IMR-90 (cell line): Measurements from ENCODE around the gene UBA52. TPM values are rescaled to one million over a fixed set of nuclear protein-coding genes. Genes with fewer than 3 reads are reported as not detected.
"Not testable (repeated sequence)": the region's sequence is repeated elsewhere in the genome, so short reads cannot be mapped to it uniquely, and the experiment has no call there.

Experiments
- ATAC-seq: fragments of 200-7000 bp; cut with Tn5 transposase; 2 replicates; pipeline ENCODE4 v1.9.1; 2020; ENCODE audit warnings: low read depth, mild to moderate bottlenecking, moderate library complexity
- BruUV-seq: library from RNA; stranded (reverse); fragments of 400-500 nt; replicated peaks from 2 replicates; lab custom pipeline; 2021; lab: Mats Ljungman, UMichigan
- CTCF ChIA-PET: fragments of 300-600 bp; formaldehyde crosslinking; extraction: SDS; loops from one replicate; lab custom pipeline; 2021; ENCODE audit warnings: antibody characterized with exemption; lab: Yijun Ruan, JAX
- POLR2A ChIA-PET: fragments of 300-600 bp; sonication (Branson Sonifier 250); formaldehyde crosslinking; loops from one replicate; lab custom pipeline; 2022; ENCODE audit warnings: antibody characterized with exemption; ENCODE audit not compliant: unreplicated experiment; lab: Charles Lee
- DNase-seq: peaks from one replicate; pipeline ENCODE4 v3.0.0; 2013
- H2AFZ ChIP-seq: replicated peaks from 2 replicates; pipeline ENCODE3; 2013; ENCODE audit warnings: low read length, mild to moderate bottlenecking; ENCODE audit not compliant: poor library complexity
- H2AK5ac ChIP-seq: 2 replicates; pipeline ENCODE4 v1.6.1; 2013; ENCODE audit warnings: low read depth, low read length, inconsistent platforms
- H2AK9ac ChIP-seq: replicated peaks from 2 replicates; pipeline ENCODE3; 2013; ENCODE audit warnings: mild to moderate bottlenecking, low read depth, low read length, moderate library complexity; ENCODE audit not compliant: poor library complexity
- H2BK120ac ChIP-seq: 2 replicates; pipeline ENCODE4 v1.6.1; 2013; ENCODE audit warnings: low read depth, low read length, inconsistent platforms
- H2BK15ac ChIP-seq: 3 replicates; pipeline ENCODE4 v1.6.1; 2013; ENCODE audit warnings: low read depth, low read length, inconsistent platforms
- H2BK20ac ChIP-seq: 2 replicates; pipeline ENCODE4 v1.6.1; 2013; ENCODE audit warnings: low read depth, mild to moderate bottlenecking, inconsistent platforms, low read length, moderate library complexity
- H2BK5ac ChIP-seq: 2 replicates; pipeline ENCODE4 v1.6.1; 2013; ENCODE audit warnings: mild to moderate bottlenecking, low read depth, low read length, inconsistent platforms; ENCODE audit not compliant: poor library complexity, severe bottlenecking
- H3K14ac ChIP-seq: replicated peaks from 2 replicates; pipeline ENCODE4 v1.6.1; 2013; ENCODE audit warnings: low read depth, low read length, inconsistent platforms
- H3K18ac ChIP-seq: 2 replicates; pipeline ENCODE4 v1.6.1; 2013; ENCODE audit warnings: low read depth, low read length, control low read depth
- H3K23ac ChIP-seq: 2 replicates; pipeline ENCODE4 v1.6.1; 2013; ENCODE audit warnings: low read depth, low read length, inconsistent platforms
- H3K27ac ChIP-seq: 2 replicates; pipeline ENCODE4 v1.5.1; 2013; ENCODE audit warnings: mild to moderate bottlenecking, control low read depth, low read length; ENCODE audit not compliant: insufficient read depth
- H3K27me3 ChIP-seq: 2 replicates; pipeline ENCODE4 v1.6.1; 2013; ENCODE audit warnings: low read length; ENCODE audit not compliant: control insufficient read depth, insufficient read depth
- H3K36me3 ChIP-seq: 2 replicates; pipeline ENCODE4 v1.6.1; 2013; ENCODE audit warnings: low read length, mixed read lengths; ENCODE audit not compliant: control insufficient read depth, insufficient read depth
- H3K4ac ChIP-seq: 2 replicates; pipeline ENCODE4 v1.6.1; 2013; ENCODE audit warnings: low read depth, low read length, inconsistent platforms
- H3K4me1 ChIP-seq: 2 replicates; pipeline ENCODE4 v1.6.1; 2013; ENCODE audit warnings: low read length, mixed read lengths; ENCODE audit not compliant: control insufficient read depth, insufficient read depth
- H3K4me2 ChIP-seq: 2 replicates; pipeline ENCODE4 v1.6.1; 2013; ENCODE audit warnings: low read depth, mild to moderate bottlenecking, control low read depth, low read length, moderate library complexity
- H3K4me3 ChIP-seq: 2 replicates; pipeline ENCODE4 v1.5.1; 2013; ENCODE audit warnings: low read depth, mild to moderate bottlenecking, control low read depth, low read length, moderate library complexity; ENCODE audit not compliant: insufficient read depth
- H3K56ac ChIP-seq: 2 replicates; pipeline ENCODE4 v1.6.1; 2013; ENCODE audit warnings: low read length, inconsistent platforms; ENCODE audit not compliant: insufficient read depth; ENCODE audit errors: extremely low read depth
- H3K79me1 ChIP-seq, 2 experiments: 2 replicates each; pipeline ENCODE4 v1.6.1; 2013; ENCODE audit warnings: low read length in 2 of 2, inconsistent platforms in 1 of 2, low read depth in 1 of 2
- H3K9ac ChIP-seq: 2 replicates; pipeline ENCODE4 v1.6.1; 2013; ENCODE audit warnings: low read depth, low read length, control low read depth
- H3K9me1 ChIP-seq: 2 replicates; pipeline ENCODE4 v1.6.1; 2013; ENCODE audit warnings: low read length, inconsistent platforms; ENCODE audit not compliant: insufficient read depth
- H3K9me3 ChIP-seq: 2 replicates; pipeline ENCODE4 v1.6.1; 2013; ENCODE audit warnings: low read length; ENCODE audit not compliant: control insufficient read depth, insufficient read depth
- H4K20me1 ChIP-seq: 2 replicates; pipeline ENCODE4 v1.6.1; 2013; ENCODE audit warnings: low read length, inconsistent platforms; ENCODE audit not compliant: insufficient read depth
- H4K5ac ChIP-seq: 2 replicates; pipeline ENCODE4 v1.6.1; 2013; ENCODE audit warnings: mild to moderate bottlenecking, low read depth, low read length, control low read depth
- H4K8ac ChIP-seq, 2 experiments: 2 replicates each; pipeline ENCODE4 v1.6.1; 2013; ENCODE audit warnings: low read depth in 2 of 2, low read length in 2 of 2, control low read depth in 1 of 2, inconsistent platforms in 1 of 2
- H4K91ac ChIP-seq: 2 replicates; pipeline ENCODE4 v1.6.1; 2013; ENCODE audit warnings: low read depth, low read length, inconsistent platforms; ENCODE audit not compliant: insufficient read depth
- BHLHE40 ChIP-seq: fragments of 150-350 bp; IDR thresholded peaks from 2 replicates; pipeline ENCODE4 v1.6.1; 2016; ENCODE audit warnings: mild to moderate bottlenecking, low read depth, low read length
- CEBPB ChIP-seq: IDR thresholded peaks from 2 replicates; pipeline ENCODE4 v1.6.1; 2012; ENCODE audit warnings: low read depth, low read length, improper control_type of control experiment
- NFE2L2 ChIP-seq: fragments of 150-350 bp; IDR thresholded peaks from 2 replicates; pipeline ENCODE4 v1.6.1; 2016; ENCODE audit warnings: low read depth, mild to moderate bottlenecking, low read length
- WGBS, 2 experiments: methylation state at CpG; one replicate each; pipeline versions ENCODE4 v1.1.5 to v1.1.7; 2013; ENCODE audit warnings: missing lambda C conversion rate in 2 of 2; ENCODE audit not compliant: insufficient read length in 1 of 2; ENCODE audit errors: extremely low coverage in 2 of 2; 5-methylcytosine and 5-hydroxymethylcytosine counted together
- dilution Hi-C: fragments of 300-500 bp; cut with HindIII; formaldehyde crosslinking; loops from one replicate; pipeline ENCODE4 v1.14.3; 2018; ENCODE audit warnings: low sequenced_read_pairs; ENCODE audit not compliant: unreplicated experiment
- in situ Hi-C: fragments of 300-500 bp; cut with MboI; formaldehyde crosslinking; loops from 3 replicates; pipeline ENCODE4 v1.14.3; 2019; ENCODE audit warnings: low sequenced_read_pairs, inconsistent platforms, mixed read lengths
- intact Hi-C: fragments of 100-400 bp; cut with micrococcal nuclease; formaldehyde crosslinking; loops from 2 replicates; pipeline ENCODE4 v1.10.0; 2022
- polyA plus RNA-seq, 3 experiments: library from polyadenylated mRNA; depleted of rRNA; stranded (reverse); fragments of >200 nt; gene quantifications; 2 replicates each; pipeline ENCODE4 v1.2.3, GENCODE V29; 2012; ENCODE audit warnings: low replicate concordance in 1 of 3
- total RNA-seq: library from RNA; depleted of rRNA; stranded (reverse); fragments of >200 nt; gene quantifications from 2 replicates; pipeline ENCODE4 v1.2.3, GENCODE V29; 2012

Gene UBA52
- total and polyA plus RNA-seq, 2 of the 4 experiments (the other 2 are of a cell fraction), result 1,030 to 3,008 TPM

GRCh38 chr19:18522124-18522861 is 49.4 kb upstream of the UBA52 start (continued):
- TF ChIP-seq CEBPB (peak; percentile 12; the same call in 1 of the 2 replicates), NFE2L2 (peak; percentile 67; the same call in 1 of the 2 replicates), BHLHE40 (no peak; the same call in 1 of the 2 replicates)

- H3K4me3 ChIP-seq, H3K4me2 ChIP-seq, H3K18ac ChIP-seq, H2BK15ac ChIP-seq, H3K56ac ChIP-seq, H3K9me3 ChIP-seq, H3K23ac ChIP-seq, ATAC-seq, BruUV-seq, in situ Hi-C loops, H3K36me3 ChIP-seq, H3K9me1 ChIP-seq, H4K91ac ChIP-seq, H3K4me1 ChIP-seq, H2AK9ac ChIP-seq, DNase-seq, dilution Hi-C loops, H2BK20ac ChIP-seq, H3K27me3 ChIP-seq: not testable (repeated sequence)
- intact Hi-C loops, result loop anchor here (1.0 kb wide), 1 partner anchor 34 kb away; the partner anchor contains the start of gene KXD1
- Histone ChIP-seq H2AK5ac (0 out of 2 replicates have a peak overlapping the region, but pooled peaks have one; percentile 59), H3K14ac (peak overlapping the region; percentile 44), H4K5ac (peak overlapping the region; percentile 29), H2AFZ (peak overlapping the region; percentile 76), H2BK120ac (0 out of 2 replicates have a peak overlapping the region, but pooled peaks have one; percentile 0), H4K8ac (peak overlapping the region; percentile 13 to 83; a peak in 3 of 4 replicates), H3K4ac (peak overlapping the region; percentile 2), H4K20me1 (peaks cover 27% of the 10 kb centered on the region), H3K9ac (peak overlapping the region; percentile 16; the same call in 1 of the 2 replicates), H3K27ac (peak overlapping the region; percentile 34; the same call in 1 of the 2 replicates), H3K79me1 (peaks cover 0 to 29% of the 10 kb centered on the region in 2 experiments; a peak in 2 of 4 replicates), H2BK5ac (peak overlapping the region; percentile 47)
- 67% methylated on average over 7 of the region's 19 CpGs; no CpG with 5 or more reads in 1 of the 2 experiments for whole genome bisulfite sequencing, 2 experiments
- POLR2A ChIA-PET, result interaction anchor here (0.6 kb wide), 1 partner anchor 37 kb away, joined by 3 read pairs; no protein-coding TSS in a partner anchor
- CTCF ChIA-PET, result interaction anchor here (0.6 kb wide), 1 partner anchor 43 kb away, joined by 3 read pairs; no protein-coding TSS in a partner anchor
Observed at GRCh38 chr19:18522862-18523440, 48.7 kb upstream of the UBA52 start.
